Uterus (tissue), 2 donors: ENCODE results near the gene MASP1.

ENCODE experiments used
- POLR2A ChIP-seq, 2 donors: fragments of 450-650 bp; IDR thresholded peaks; one replicate each; pipeline ENCODE4 v1.6.1; 2016; ENCODE audit warnings: antibody characterized with exemption in 2 of 2, mild to moderate bottlenecking in 1 of 2, moderate library complexity in 1 of 2
- TF ChIP-seq, protein P1 (sequence below), 4 experiments: fragments of 200-600 bp in 2 of 4; fragments of 450-650 bp in 2 of 4; sonication (generic) in 2 of 4; IDR thresholded peaks; one replicate each; pipeline ENCODE4 v1.5.1; 2016 to 2019; ENCODE audit warnings: antibody characterized with exemption in 4 of 4, mild to moderate bottlenecking in 2 of 4, moderate library complexity in 1 of 4

DNA sequence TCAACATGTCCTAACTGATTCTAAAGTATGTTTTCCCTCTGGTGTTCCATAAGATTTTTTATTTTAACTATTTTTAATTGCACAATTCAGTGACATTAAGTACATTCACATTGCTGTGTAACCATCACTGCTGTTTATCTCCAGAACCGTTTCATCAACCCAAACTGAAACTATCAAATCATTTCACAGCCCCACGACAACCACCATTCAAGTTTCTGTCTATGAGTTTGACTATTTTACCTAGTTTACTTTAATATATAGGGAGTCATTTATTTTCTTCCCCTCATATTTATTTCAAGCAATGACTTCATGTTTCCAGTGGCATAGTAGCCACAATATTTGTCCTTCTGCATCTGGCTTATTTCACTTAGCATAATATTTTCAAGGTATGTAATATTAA, 85.9 kb downstream of the MASP1 start:
- TF ChIP-seq POLR2A (IDR thresholded peaks at IDR 0.05), result no peak
- TF ChIP-seq, protein P1, sequence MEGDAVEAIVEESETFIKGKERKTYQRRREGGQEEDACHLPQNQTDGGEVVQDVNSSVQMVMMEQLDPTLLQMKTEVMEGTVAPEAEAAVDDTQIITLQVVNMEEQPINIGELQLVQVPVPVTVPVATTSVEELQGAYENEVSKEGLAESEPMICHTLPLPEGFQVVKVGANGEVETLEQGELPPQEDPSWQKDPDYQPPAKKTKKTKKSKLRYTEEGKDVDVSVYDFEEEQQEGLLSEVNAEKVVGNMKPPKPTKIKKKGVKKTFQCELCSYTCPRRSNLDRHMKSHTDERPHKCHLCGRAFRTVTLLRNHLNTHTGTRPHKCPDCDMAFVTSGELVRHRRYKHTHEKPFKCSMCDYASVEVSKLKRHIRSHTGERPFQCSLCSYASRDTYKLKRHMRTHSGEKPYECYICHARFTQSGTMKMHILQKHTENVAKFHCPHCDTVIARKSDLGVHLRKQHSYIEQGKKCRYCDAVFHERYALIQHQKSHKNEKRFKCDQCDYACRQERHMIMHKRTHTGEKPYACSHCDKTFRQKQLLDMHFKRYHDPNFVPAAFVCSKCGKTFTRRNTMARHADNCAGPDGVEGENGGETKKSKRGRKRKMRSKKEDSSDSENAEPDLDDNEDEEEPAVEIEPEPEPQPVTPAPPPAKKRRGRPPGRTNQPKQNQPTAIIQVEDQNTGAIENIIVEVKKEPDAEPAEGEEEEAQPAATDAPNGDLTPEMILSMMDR (IDR thresholded peaks at IDR 0.05), result no peak
